Peyer's patch (tissue), 4 donors: Measurements from ENCODE around the gene INPP5A. TPM values are rescaled to one million over a fixed set of nuclear protein-coding genes. Genes with fewer than 3 reads are reported as not detected.

ENCODE experiments used
- DNase-seq, 3 donors: peaks; one replicate each; pipeline ENCODE4 v3.0.0-alpha.2; 2017 to 2019
- H3K27ac ChIP-seq, 4 donors: fragments of 200-600 bp; sonication (generic); one replicate each; pipeline ENCODE4 v1.5.1; 2016 to 2019
- H3K27me3 ChIP-seq, 2 donors: fragments of 200-600 bp; sonication (generic); one replicate each; pipeline ENCODE4 v1.5.1; 2019
- H3K36me3 ChIP-seq, 3 donors: fragments of 200-600 bp; sonication (generic); one replicate each; pipeline ENCODE4 v1.5.1; 2016 to 2019
- H3K4me1 ChIP-seq, 4 donors: fragments of 200-600 bp; sonication (generic); one replicate each; pipeline ENCODE4 v1.5.1; 2016 to 2019
- H3K4me3 ChIP-seq, 4 donors: fragments of 200-600 bp; sonication (generic); 1 replicate in 3 of 4; 2 replicates in 1 of 4; pipeline ENCODE4 v1.5.1; 2016 to 2019; ENCODE audit warnings: mild to moderate bottlenecking in 1 of 4
- H3K9me3 ChIP-seq, 4 donors: fragments of 200-600 bp; sonication (generic); one replicate each; pipeline ENCODE4 v1.5.1; 2016 to 2019; ENCODE audit warnings: mild to moderate bottlenecking in 1 of 4
- CTCF ChIP-seq, 6 experiments: fragments of 450-650 bp in 4 of 6; fragments of 200-600 bp in 2 of 6; sonication (generic) in 1 of 6; IDR thresholded peaks; one replicate each; pipeline ENCODE4 v1.5.1; 2017 to 2019; ENCODE audit warnings: antibody characterized with exemption in 6 of 6, mild to moderate bottlenecking in 3 of 6, moderate library complexity in 1 of 6
- POLR2A ChIP-seq, 2 donors: fragments of 450-650 bp; IDR thresholded peaks; one replicate each; pipeline ENCODE4 v1.5.1; 2017; ENCODE audit warnings: antibody characterized with exemption in 2 of 2, mild to moderate bottlenecking in 2 of 2, moderate library complexity in 2 of 2
- total RNA-seq, 4 donors: library from RNA; depleted of rRNA; stranded (reverse); fragments of >200 nt; gene quantifications; one replicate each; pipeline ENCODE4 v1.1.0, GENCODE V29; 2016

Gene INPP5A
- total RNA-seq, 4 donors from 2014 or later, result 33.8 to 76.4 (median 38.1) TPM

DNA sequence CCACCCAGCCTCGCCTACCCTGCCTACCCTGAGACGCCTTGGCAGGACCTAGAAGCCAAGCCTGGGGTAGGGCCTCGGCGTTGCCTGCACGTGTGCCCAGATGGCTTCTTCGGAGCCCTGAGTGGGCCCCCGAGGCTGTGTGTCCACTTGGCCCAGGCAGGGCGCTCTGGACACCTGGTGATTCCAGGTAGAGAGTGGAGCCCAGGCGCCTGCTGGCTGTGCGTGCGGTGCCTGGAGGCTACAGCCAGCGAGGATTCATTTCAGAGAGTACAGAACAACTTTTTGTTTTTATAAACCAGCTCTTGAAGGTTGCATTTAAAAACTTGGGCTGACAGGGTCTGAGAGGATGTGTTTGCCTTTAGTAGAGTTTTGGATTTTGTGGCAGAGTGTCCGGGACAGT is 208.4 kb downstream of the INPP5A start:
- no peaks in the 10 kb centered on the region for H3K9me3 ChIP-seq
- H3K27ac ChIP-seq, result no peak overlapping the region
- no peaks in the 10 kb centered on the region for H3K4me1 ChIP-seq
- no peaks in the 10 kb centered on the region for H3K27me3 ChIP-seq
- no peak for TF ChIP-seq CTCF (IDR thresholded peaks at IDR 0.05)
- TF ChIP-seq POLR2A (IDR thresholded peaks at IDR 0.05), result no peak
- H3K4me3 ChIP-seq, result no peak overlapping the region
- no peak for DNase-seq
- H3K36me3 ChIP-seq, result peaks cover 0 to 18% (median 0%) of the 10 kb centered on the region in 3 donors

GRCh38 chr10:132746386-132746785 is 208.8 kb downstream of the INPP5A start:
- Histone ChIP-seq H3K27me3 (no peaks in the 10 kb centered on the region), H3K36me3 (peaks cover 0 to 22% (median 0%) of the 10 kb centered on the region in 3 donors), H3K4me1 (no peaks in the 10 kb centered on the region), H3K27ac (no peak overlapping the region), H3K4me3 (no peak overlapping the region), H3K9me3 (no peaks in the 10 kb centered on the region)
- TF ChIP-seq CTCF (IDR thresholded peaks at IDR 0.05) (no peak), POLR2A (IDR thresholded peaks at IDR 0.05) (no peak)
- DNase-seq, result no peak

DNA sequence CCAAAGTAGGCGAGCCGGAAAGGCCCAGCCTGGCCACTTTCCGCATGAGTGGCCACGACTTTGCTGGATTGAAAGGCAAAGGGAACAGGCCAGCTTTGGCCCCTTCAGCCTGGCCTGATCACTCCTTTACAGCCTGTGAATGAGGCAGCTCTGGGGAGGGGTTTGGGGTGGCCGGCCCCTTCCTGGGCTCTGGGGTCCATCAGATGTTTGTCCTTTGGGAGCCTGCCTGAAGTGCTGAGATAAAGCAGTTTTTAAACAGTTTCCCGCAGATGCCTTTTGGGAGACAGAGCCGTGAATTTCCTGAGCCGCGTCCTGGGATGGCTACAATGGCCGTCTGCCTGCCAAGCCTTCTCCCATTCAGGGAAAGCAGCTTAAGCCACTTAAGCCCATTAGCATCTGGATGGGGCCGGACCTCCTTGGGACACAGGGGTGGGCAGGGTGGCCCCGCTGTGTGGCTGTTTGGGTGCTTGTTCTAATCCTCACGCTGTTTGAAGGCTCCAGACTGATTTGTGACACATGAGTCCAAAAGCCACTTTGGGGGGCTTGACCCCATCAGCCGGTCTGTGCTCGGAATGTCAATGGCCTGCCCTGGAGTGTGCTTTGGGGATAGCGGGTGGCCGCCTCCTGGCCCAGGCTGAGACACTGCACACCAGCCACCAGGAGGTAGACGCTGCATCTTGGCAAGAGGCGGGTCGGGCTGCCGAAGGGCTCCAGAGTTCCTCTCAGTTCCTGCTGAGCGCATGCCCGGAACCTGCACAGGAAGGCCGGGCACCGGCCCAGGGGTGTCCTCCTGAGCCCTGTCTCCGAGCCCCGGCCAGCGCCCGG is 209.4 kb downstream of the INPP5A start:
- H3K36me3 ChIP-seq, result peaks cover 0 to 25% (median 0%) of the 10 kb centered on the region in 3 donors
- H3K27ac ChIP-seq, result no peak overlapping the region
- H3K4me1 ChIP-seq, result no peaks in the 10 kb centered on the region

GRCh38 chr10:132748135-132748534 is 210.5 kb downstream of the INPP5A start:
- no peak overlapping the region for H3K27ac ChIP-seq
- no peaks in the 10 kb centered on the region for H3K27me3 ChIP-seq
- no peak for DNase-seq
- no peak overlapping the region for H3K4me3 ChIP-seq
- no peaks in the 10 kb centered on the region for H3K9me3 ChIP-seq
- H3K36me3 ChIP-seq, result peaks cover 0 to 25% (median 0%) of the 10 kb centered on the region in 3 donors
- no peak for TF ChIP-seq POLR2A (IDR thresholded peaks at IDR 0.05)
- no peak for TF ChIP-seq CTCF (IDR thresholded peaks at IDR 0.05)
- H3K4me1 ChIP-seq, result no peaks in the 10 kb centered on the region

More for the DNA sequence above, 209.4 kb downstream of the INPP5A start:
- Histone ChIP-seq H3K4me3 (no peak overlapping the region), H3K9me3 (no peaks in the 10 kb centered on the region), H3K27me3 (no peaks in the 10 kb centered on the region)
- TF ChIP-seq POLR2A (IDR thresholded peaks at IDR 0.05) (no peak), CTCF (IDR thresholded peaks at IDR 0.05) (no peak)
- DNase-seq, result no peak

DNA sequence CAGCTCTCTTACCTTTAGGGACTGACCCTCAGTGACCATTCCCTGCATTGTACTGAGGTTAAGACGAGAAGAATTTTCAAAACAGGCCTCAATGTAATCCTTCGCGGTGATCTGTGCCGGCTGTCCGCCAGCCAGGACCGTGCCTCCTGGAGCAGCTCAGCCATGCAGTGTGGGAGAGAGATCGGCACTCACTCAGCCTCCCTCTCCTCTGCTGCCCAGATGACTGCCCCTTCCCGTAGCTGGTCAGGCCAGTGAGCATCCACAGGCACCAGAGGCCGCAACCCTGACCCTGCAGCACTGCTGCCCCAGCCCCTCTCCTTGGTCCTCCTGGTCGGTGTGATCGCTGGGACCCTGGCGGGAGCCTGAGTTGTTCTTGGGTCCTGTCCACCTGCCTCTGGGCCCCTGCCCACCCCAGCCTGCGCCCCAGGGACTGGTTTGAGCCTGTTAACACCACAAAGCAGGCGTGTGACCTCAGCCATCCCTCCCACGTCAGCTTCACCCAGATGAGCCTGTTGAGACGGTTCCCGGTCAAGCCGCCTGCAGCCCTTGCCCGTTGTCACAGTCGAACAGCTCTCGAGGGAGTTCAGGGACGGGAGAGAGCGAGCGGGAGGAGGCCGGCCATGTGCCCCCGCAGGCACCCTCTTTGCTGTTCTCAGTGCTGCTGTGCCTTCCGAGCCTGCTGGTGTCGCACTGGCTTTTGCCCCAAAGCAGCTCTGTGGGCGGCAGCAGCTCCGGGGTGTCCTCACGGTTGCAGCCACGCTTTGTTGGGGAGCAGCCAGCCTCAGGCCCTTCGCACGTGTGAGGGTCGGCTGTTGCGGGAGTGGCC is 211.2 kb downstream of the INPP5A start:
- Histone ChIP-seq H3K27me3 (no peaks in the 10 kb centered on the region), H3K27ac (no peak overlapping the region), H3K9me3 (no peaks in the 10 kb centered on the region), H3K4me1 (no peaks in the 10 kb centered on the region), H3K36me3 (peaks cover 0 to 28% (median 0%) of the 10 kb centered on the region in 3 donors), H3K4me3 (no peak overlapping the region)
- no peak for DNase-seq
- TF ChIP-seq POLR2A (IDR thresholded peaks at IDR 0.05), result no peak
- no peak for TF ChIP-seq CTCF (IDR thresholded peaks at IDR 0.05)
